NCI-H187 (cell line): ENCODE results near the gene GLS.
"Not testable (repeated sequence)": the region's sequence is repeated elsewhere in the genome, so short reads cannot be mapped to it uniquely, and the experiment has no call there.

Experiments
- DNase-seq, 2 experiments: peaks; one replicate each; lab custom pipeline; 2025; lab: John Stamatoyannopoulos, UW

GLS gene

DNA sequence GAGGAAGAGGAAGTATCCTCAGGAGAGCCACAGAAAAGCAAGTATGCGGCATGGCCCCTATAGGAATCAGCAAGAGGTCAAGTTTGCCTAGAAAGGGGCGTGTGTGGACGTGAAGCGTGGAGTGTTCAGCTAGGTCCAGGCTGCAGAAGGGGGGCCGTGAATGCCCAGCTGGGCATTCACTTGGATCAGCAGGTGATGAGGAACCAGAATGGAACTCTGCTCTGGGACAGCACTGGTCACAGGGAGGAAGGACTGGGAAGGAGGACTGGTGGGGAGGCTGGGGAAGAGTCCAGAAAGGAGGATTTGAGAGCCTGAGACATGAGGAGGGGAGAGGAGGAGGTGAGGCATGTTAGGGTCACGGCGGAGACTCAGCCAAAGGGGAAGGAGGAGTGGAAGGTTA, 113.5 kb downstream of the GLS start:
- DNase-seq, result no peak

DNA sequence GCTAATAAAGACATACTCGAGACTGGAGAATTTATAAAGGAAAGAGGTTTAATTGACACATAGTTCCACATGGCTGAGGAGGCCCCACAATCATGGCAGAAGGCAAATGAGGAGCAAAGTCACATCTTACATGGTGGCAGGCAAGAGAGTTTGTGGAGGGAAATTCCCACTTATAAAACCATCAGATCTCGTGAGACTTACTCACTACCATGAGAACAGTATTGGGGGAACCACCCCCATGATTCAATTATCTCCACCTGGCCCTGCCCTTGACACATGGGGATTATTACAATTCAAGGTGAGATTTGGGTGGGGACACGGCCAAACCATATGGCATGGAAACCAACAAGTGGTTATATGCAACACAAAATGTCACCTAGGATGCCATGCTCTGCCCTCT, 114.7 kb downstream of the GLS start:
- not testable (repeated sequence) for DNase-seq

DNA sequence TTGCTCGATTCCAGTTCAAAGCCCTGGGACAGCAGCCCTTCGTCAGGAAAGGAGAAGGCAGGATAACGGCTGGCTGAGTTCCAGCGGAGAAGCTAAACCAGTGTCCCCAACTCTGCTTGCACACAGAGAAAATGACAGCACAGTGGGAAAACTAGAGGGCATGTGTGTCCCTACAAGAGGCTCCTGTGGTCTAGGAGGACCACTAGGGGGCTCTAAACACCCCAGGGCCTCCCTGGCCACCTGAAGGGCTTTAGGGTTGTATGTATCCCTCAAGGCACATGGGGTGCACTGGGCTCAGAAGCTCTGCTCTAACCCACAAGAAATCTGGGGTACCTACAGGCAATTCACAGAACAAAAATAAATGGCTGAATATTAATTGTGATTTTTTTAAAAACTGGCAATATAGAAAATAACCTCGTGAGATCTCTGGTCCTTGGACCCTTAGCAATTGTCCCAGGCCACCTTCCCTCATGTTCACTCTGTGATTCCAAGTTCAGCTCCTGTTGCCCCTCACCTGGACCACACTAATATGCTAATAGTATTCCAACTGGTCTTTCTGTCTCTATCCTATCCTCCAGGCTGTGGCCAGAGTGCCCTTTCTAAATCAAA, 115.8 kb downstream of the GLS start:
- no peak for DNase-seq

DNA sequence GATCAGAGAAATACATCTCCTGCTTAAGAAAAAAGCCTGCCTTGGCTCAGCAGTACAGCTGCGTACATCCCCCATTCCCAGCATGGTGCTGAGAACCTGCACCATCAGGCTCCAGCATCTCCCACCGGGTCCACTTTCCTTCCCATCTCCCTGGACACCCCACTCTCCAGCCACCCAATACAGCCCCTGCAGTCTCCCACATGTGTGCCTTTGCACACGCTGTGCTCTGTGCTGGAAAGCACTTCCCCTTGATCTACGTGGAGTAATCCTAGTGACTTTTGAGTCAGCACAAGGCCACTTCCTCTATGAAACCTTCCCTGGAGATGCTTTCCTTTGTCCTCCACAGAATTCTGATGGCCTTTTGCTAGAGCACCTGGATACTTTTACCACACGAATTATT, 116.3 kb downstream of the GLS start:
- DNase-seq, result no peak

DNA sequence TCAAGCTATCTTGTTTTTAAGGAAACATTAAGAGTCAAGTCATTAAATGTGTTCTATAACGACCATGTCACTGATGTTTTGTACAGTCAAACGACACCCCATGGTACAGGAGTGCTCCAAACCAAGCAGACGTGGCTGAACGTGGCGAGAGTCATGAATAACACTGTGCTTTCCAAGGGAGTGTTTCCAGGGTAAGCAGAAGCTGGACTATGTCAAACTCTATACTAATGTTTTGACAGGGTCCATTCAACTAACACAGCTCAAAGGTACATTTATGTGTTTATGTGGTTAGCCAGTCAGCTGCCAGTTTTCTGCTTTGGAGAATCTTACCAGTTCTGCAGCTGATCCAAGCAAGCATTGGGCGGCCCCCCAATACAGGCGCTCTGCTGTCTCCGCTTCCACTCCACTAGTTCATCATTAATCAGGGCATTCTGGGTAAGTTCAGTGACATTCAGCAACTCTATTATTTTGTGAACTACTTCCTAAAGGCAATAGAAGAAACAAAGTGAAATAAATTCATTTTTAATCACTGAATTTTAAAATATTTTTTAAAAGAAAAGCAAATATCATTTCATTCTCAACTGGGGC, 117.0 kb downstream of the GLS start:
- DNase-seq, result no peak

DNA sequence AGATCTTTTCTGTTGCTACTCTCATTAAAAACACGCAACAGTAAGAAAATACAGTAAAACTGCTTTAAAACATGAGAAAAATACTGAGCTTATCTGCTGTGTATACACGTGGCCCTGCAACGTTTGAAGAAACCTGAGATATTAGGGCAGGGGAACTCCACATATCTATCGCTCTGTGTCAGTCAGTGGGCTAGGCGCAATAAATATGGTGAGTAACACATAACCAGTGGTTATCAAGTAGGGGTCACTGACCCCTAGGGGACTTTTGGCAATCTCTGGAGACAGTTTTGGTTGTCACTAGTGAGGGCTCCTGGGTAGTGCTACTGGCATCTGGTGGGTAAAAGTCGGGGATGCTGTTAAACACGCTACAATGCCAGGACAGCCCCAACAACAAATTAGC, 118.4 kb downstream of the GLS start:
- DNase-seq, result no peak

DNA sequence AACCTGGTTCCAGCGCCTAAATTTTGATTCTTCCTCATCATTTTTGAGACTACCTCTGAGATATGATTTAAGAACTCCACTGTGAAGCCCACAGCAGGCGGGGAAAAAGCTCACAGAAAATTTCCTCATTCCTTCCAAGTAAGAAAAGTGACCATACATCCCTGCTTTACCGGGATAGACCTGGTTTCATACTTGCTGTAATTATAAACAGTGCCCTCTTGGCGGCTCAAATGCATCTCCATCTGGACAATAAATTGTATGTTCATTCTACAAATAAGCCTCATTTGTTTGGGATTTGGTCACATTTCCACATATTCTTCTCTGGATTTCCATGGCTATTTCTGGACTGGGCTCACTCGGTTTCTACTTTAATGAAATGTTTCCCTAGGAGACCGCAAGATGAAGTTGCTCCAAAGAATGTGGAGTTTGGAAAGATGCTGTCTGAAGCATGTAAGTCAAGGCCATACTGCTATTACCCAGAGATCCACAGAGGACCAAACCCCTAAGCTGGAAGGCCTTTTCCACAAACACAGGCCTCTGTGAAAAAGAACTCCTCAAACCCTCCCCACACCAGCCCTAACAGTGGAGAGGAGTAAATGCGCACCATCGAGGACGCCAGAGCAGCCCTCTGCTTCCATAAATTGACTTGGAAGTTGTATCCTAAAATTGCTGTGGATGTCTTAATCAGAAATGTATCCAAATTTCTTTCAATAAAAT, 119.5 kb downstream of the GLS start:
- DNase-seq, result no peak

DNA sequence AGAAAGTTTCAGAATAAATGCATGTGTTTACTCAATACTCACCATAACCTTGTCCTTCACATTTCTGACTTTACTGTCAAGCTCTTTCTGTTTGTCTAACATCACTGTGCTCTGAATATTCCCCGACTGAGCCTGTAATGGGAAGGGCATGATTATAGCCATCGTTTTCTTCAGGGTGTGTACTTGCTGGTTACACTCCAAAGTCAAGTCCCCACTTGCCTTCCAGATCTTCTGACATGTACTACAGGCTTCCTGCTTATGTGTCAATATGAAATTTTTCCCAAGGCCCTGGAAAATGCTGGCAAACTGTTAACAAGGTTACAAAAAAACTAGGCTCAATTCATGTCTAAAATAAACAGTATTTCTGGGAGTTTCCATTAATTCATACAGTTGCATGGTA, 120.4 kb downstream of the GLS start:
- DNase-seq, result no peak

DNA sequence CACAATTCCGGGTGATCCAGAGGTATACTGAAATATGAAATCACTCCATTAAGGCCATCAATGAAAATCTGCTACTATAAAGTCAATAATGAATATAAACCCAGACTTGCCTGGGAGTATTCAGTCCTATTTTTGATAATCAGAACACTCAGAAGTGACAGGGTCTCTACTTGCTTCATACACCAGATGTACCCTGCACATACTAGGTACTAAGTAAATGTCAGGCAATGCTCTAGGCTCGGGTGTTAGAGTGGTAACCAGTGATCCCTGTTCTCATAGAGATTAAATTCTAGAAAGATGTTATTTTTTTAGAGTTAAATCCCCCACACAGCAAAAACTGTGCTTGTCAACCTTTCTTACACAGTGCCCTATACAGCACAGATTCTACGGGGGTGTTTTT, 121.0 kb downstream of the GLS start:
- DNase-seq, result no peak

DNA sequence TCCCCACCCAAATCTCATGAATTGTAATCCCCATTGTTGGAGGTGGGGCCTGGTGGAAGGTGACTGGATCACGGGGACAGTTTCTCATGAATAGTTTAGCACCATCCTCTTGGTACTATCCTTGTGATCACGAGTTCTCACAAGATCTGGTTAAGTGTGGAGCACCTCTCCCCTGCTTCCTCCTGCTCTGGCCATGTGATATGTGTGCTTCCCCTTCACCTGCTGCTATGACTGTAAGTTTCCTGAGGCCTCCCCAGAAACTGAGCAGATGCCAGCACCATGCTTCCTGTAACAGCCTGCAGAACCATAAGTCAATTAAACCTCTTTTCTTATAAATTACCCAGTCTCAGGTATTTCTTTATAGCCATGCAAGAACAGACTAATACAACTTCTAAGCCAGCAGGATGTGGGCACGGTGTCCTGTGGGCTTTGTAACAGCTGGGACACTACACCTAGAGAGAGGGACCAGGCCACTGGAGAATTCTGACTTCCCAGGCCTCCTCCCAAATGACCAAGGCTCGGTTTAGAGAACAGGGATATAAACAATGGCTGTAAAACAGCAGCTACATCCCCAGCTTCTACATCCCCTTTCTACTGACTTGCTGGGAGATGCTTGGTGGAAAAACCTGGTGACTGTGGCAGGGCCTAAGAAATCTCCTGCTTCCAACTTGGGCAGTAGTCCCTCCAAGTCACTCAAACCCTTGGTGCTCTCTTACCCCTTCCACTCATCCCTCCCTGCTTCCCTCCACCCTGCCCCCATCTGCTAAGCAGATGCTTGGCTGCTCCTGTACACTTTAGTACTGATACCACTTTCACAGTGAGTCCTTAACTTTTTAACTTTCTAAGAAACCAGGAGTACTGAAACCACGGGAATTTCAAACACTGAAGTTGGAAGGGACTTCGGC, 123.0 kb downstream of the GLS start:
- DNase-seq, result no peak

DNA sequence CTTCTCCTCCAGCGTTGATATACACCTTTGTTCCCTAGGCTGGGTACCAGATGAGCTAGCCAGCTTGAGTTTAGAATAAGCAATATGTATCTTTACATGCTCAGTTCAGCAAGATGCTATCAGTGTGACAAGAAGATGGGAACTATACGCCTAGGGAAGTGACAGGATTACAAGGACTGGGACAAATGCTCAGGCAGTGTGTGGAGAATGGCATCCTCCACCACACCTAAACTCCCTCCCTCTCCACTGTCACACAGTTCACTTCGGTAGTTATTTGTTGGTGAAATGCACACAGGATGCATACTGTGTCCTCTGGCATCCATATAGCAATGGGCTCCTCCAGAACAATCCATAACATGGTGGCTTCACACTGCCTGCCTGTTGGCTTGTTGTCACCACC, 125.7 kb downstream of the GLS start:
- no peak for DNase-seq

DNA sequence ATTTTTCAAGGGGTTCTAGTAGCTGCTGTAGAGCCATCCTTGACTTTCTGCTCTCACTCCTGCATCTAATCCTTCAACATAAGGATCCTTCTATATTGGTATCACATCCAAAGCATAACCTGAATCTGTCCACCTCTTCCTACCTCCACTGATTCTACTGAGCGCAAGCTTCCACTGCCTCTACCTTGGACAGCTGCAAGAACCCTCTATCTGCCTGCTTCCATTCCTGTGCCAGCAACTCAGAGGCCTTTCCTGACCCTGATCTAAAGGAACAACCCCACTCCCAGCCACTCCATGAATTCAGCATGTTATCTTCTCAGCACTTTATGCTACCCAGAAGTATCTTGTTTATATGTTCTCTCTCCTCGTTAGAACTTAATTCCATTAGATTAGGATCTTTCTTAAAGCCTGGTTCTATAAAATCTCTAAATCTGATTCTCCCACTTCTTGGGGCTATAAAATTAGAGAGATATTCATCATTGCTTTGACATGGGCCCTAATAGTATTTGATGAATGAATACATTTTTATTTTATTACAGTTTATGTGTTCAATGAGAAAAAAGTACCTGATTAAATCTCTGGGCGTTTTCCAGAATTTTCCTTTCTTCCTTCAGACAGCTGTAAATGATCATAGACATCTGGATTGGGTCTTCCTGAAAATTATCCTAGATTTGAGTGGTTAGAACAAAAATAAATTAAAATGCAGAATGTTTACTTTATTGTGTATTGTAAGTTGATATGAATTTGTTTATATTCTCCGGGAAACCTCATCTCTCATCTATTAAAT, 126.6 kb downstream of the GLS start:
- no peak for DNase-seq

DNA sequence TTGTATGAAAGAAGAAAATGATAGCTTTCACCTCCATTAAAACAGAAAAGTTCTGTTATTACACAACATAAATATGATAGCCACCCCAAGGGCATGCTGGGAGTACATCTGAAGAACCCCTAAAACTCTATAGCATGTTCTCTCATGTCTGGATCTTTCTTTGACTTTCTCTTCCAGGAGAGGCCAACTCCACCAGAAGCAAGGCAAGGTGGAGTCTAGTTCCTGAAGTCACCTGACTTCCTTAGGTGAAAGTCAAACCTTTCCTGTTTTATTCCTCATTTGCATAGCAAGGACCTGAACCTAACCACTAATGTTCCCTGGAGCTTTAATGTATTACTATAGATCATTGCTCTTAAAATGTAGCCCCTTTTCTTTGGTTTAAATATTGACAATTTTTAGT, 127.7 kb downstream of the GLS start:
- no peak for DNase-seq

DNA sequence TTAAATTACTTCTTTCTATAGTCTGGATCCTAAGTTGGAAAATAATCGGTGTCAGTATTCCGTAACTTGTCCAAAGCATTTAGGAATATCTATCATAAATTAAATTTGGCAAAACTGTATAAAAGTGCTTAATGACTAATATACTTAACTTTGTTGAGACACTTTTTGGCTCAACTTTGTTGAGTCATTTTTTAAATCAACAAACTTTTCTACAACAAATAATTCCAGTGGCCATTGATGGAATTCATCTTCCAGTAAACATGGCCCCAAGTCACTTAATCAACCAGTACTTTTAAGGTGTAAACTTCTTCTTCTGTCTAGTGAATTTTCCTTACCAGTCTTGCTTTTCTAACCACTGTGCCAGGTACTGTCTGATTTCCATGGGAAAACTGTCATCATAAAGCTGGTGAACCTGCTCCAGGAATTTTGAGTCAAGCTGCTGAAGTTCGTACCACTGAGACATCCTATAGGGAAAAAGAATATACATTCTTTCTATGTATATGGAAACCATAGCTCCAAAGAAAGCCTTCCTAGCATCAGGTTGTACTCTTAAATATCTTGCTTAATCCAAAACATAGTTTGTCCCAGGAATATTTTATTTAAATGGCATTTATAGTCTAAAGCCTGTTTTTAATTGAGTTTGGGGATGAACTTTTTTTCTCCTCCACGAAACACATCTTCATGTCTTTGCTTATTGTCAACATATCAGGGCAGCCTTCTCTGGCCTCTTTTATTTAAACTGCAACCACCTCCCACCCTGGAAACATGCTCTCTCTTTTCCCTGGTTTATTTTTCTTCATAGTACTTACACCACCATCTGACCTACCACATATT, 129.1 kb downstream of the GLS start:
- no peak for DNase-seq

DNA sequence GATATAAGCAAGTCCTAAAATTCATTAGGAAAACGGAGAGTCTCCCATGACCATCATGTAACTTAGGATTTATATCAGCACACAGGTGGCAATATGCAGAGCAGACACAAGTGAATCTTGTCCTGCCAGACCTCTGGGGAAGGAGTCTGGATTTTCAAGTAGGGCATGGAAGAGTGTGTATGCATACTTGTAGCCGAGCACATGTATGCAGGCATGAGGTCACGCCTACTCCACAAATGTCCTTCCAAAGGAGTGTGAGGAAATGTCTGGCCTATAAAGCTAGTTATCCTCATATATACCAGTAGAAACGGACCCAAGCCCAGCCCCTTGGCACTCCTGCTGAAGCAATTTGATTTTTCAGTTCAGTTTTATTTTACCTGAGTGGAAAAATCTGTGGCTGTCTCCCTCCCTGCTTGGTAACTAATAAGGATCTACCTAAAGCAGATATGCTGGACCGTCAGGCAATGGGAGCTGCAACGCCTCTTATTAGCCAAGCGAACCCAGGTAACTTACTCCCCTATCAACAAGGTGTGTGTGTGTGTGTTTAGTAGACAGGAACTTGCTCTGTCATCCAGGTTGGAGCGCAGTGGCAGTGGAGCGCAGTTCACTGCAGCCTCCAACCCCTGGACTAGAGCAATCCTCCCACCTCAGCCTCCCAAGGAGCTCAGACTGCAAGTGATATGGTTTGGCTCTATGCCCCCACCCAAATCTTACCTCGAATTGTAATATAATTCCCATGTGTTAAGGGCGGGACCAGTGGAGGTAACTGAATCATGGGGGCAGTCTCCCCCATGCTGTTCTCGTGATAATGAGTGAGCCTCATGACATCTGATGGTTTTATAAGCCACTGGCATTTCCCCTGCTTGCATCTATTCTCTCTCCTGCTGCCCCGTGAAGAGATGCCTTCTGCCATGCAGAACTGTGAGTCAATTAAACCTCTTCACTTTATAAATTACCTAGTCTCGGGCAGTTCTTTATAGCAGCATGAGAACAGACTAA, 130.6 kb downstream of the GLS start:
- no peak for DNase-seq

DNA sequence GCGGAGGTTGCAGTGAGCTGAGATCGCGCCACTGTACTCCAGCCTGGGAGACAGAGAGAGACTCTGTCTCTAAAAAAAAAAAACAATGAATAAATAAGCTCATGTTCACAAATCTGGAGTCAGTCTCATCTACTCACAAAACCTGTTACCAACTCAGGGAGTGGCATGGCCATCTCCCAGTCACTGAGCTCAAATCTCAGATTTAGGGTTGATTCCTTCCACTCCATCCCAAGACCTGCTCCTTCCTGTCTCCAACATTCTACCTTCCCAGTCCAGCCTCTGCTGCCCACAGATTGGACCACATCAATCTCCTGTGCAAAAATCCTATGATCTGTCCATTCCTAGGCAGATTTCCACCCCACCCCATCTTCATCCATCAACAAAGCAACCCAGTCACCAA, 131.7 kb downstream of the GLS start:
- DNase-seq, result no peak

DNA sequence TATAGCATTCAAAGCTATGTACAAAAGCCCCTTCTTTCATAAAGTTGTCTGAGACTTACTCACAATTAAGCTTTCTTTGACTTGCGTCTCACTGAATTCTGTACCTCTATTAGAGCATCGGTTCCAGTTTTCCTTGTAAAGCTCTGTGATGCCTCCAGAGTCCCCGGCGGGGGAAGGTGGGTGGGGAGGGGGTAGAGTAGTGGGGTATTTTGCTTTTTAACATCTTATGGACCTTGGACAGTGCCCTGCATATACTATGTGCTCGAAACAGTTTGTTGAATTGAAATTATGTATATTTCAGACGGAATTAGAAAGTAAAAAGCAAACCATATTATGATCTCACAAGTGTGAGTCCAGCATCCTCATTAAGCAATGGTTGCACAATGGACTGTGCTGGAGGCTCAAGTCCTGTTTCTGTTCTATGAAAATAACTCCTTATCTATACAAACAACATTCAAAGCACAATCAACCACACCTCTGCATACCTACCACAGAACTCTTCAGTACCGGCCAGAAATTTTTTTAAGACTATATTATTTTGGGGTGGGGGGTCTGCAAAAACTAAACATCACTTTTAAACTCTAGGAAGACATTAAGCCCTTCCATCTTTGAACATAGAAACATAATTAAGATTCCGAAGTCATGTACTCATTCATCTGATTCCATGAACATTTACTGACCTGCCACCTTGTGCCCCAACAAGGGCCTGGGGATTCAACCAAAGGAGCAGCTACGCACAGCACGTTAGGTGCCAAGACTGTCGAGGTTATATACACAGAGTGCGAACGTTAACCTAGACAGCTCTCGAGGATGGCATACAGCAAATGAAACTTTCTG, 132.4 kb downstream of the GLS start:
- DNase-seq, result no peak

DNA sequence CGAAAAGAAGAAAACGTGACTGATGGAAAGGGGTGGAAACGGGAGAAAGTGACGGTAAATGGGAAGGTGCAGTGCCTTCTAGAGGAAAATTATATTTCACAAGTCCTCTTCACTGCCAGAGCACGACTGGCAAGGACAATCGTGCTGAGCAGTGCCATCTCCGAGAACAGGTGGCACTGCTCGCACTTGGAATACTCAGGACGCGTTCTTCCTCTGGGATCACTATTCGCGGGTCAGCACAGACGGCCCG, 133.0 kb downstream of the GLS start:
- no peak for DNase-seq
